ENCODE results near the gene C16orf96. TPM values are rescaled to one million over a fixed set of nuclear protein-coding genes. Genes with fewer than 3 reads are reported as not detected.

C16orf96 gene
- total and polyA plus RNA-seq, 2 of the 13 experiments (the other 11 are each of a cell fraction or from before 2014, with no cell fraction given): 0.03 TPM; not detected in 1

GRCh38 chr16:4618645-4619418 is 62.7 kb downstream of the C16orf96 start (continued):
- TF ChIP-seq ZNF10 (CRISPR knock-in tag; IDR thresholded peaks at IDR 0.05; ENCODE audit: borderline replicate concordance, low read depth) (no peak), ZNF333 (CRISPR knock-in tag; IDR thresholded peaks at IDR 0.05; ENCODE audit: borderline replicate concordance) (peak; percentile 34; the same call in 1 of the 2 replicates), RAD21 (CRISPR knock-in tag; IDR thresholded peaks at IDR 0.05) (no peak), ERF (CRISPR knock-in tag; IDR thresholded peaks at IDR 0.05) (no peak), ZNF619 (CRISPR knock-in tag; IDR thresholded peaks at IDR 0.05) (no peak; the same call in 1 of the 2 replicates), ZNF256 (CRISPR knock-in tag; conservative IDR thresholded peaks at IDR 0.05) (0 out of 2 replicates have a peak, but pooled peaks have one; percentile 69), U2AF2 (IDR thresholded peaks at IDR 0.05; ENCODE audit: low read depth, low read length) (no peak), ZNF3 (CRISPR knock-in tag; IDR thresholded peaks at IDR 0.05) (no peak), ZNF235 (CRISPR knock-in tag; IDR thresholded peaks at IDR 0.05; ENCODE audit: borderline replicate concordance) (peak; percentile 53; the same call in 1 of the 2 replicates), GZF1 (CRISPR knock-in tag; IDR thresholded peaks at IDR 0.05) (no peak), FUBP1 (CRISPR knock-in tag; IDR thresholded peaks at IDR 0.05; ENCODE audit: borderline replicate concordance) (no peak), LBX2 (CRISPR knock-in tag; IDR thresholded peaks at IDR 0.05; ENCODE audit: borderline replicate concordance) (no peak), ZBTB8A (CRISPR knock-in tag; IDR thresholded peaks at IDR 0.05; ENCODE audit: borderline replicate concordance, low read depth) (no peak), MAFF (IDR thresholded peaks at IDR 0.05; ENCODE audit: low read depth, low read length) (no peak), NR3C1 (CRISPR knock-in tag; IDR thresholded peaks at IDR 0.05) (no peak), DDIT3 (CRISPR knock-in tag; IDR thresholded peaks at IDR 0.05) (no peak), KDM4B (CRISPR knock-in tag; IDR thresholded peaks at IDR 0.05) (no peak), MAF1 (CRISPR knock-in tag; IDR thresholded peaks at IDR 0.05; ENCODE audit: borderline replicate concordance) (no peak), KMT2B (CRISPR knock-in tag; IDR thresholded peaks at IDR 0.05) (no peak), DNMT1 (CRISPR knock-in tag; IDR thresholded peaks at IDR 0.05) (no peak), CCDC6 (CRISPR knock-in tag; IDR thresholded peaks at IDR 0.05) (0 out of 2 replicates have a peak, but pooled peaks have one; percentile 13), ZMYM3 (CRISPR knock-in tag; IDR thresholded peaks at IDR 0.05) (no peak), SAFB2 (CRISPR knock-in tag; IDR thresholded peaks at IDR 0.05; ENCODE audit: borderline replicate concordance, low read depth) (no peak), PATZ1 (CRISPR knock-in tag; IDR thresholded peaks at IDR 0.05) (peak; percentile 22; the same call in 1 of the 2 replicates), SMYD3 (CRISPR knock-in tag; IDR thresholded peaks at IDR 0.05) (no peak), PRPF4 (IDR thresholded peaks at IDR 0.05; ENCODE audit: low read depth, low read length, poor library complexity, severe bottlenecking) (no peak), TEAD3 (CRISPR knock-in tag; optimal IDR thresholded peaks at IDR 0.05; ENCODE audit: borderline replicate concordance) (peak; percentile 29), HDAC2 (CRISPR knock-in tag; IDR thresholded peaks at IDR 0.05) (no peak)

All from HepG2 (cell line).